Measurements from ENCODE around the gene GALNT16. TPM values are rescaled to one million over a fixed set of nuclear protein-coding genes. Genes with fewer than 3 reads are reported as not detected.
A peak's percentile ranks its signal among the peaks of the same experiment; 100 is the strongest.
"Not testable (repeated sequence)": the region's sequence is repeated elsewhere in the genome, so short reads cannot be mapped to it uniquely, and the experiment has no call there.

GALNT16 gene
- total RNA-seq = 4.1 TPM

DNA sequence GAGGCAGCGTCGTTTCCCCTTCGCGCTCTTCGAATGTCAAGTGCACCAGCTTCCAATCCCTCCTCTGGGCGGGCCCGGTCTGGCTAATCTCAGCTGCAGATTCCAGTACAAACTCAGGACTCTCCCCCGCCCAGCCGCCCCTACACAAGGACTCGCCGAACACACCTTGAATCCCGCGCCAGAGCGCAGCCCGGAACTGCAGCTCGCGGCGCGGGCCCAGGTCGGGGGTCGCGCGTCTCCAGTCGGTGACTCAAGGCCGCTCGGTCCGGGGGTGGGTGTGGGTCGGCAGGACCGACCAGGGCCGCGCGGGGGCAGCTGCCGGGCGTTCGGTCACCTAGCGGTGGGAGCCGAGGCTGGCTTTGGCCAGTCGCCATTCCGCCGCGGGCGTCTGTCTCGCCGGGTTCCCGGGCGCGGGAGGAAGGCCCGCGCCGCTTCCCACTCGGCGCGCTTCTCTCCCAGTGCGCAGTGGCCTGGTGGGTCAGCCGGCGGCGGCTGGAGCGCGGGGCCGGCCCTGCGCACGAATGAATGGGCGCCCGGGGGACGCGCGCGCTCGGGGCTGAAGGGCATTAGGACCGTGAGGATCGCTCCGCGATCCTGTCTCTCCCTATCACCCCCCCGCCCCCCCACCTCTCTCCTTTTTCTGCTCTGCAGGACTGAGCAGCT is at the start of gene GALNT16:
GALNT16 (plus strand) TSS at position 632 of the 663 bp plus-strand sequence. CDS start 133 bp downstream, outside the sequence.
- DNase-seq (ENCODE audit: low spot score) = no peak

DNA sequence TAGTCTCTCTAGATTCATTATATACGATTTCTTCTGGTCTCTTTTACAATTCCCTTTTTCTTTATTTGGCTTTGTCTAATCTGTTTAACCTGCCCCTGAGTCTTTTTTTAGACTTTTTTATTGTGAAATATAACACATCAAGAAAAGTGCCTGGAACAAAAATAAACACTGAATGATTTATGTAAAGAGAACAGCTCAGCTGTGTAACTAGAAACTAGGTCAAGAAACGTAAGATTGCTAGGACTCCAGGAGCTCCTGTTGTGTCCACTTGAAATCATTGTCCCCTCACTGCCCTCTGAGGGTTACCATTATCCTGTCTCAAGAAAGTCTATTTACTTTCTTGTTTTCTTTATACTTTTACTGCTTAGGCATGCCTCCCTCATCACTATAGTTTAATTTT is 45.6 kb upstream of the GALNT16 start:
- no peak for DNase-seq (ENCODE audit: low spot score)

DNA sequence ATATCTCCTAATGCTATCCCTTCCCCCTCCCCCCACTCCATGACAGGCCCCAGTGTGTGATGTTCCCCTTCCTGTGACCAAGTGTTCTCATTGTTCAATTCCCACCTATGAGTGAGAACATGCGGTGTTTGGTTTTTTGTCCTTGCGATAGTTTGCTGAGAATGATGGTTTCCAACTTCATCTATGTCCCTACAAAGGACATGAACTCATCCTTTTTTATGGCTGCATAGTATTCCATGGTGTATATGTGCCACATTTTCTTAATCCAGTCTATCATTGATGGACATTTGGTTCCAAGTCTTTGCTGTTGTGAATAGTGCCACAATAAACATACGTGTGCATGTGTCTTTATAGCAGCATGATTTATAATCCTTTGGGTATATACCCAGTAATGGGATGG is 42.3 kb upstream of the GALNT16 start:
- not testable (repeated sequence) for DNase-seq (ENCODE audit: low spot score)

DNA sequence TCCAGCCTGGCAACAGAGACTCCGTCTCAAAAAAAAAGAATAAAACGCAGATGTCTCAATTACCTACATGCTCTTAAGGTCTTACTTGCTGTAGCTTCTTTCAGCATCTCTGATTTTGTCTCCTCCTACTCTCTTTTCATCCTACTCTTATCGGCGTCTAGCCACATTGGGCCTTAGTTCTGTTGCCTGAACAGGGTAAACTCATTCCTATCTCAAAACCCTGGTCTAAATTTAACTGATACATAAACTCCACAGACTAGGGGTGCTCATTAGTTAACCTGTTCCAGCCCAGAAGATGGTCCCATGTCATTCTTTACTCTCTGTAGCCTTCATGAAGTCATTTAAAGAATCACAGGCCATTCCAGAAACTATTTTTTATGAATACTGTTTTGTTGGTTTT is 35.0 kb upstream of the GALNT16 start:
- no peak for DNase-seq (ENCODE audit: low spot score)

DNA sequence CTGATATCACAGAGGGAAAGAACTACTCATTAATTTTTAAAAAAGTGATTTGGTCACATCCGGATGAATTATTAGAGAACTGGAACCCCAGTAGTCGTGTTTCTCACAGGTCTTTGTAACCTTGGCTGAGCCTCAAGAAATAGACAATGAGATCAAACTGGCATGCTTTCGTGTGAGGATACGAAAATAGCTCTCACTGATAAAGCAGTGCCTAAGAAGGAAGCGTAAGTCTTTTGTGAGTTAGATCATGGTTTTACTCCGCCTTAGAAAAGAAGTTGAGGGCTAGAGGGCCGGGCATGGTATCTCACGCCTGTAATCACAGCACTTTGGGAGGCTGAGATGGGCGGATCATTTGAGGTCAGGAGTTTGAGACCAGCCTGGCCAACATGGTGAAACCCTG is 33.8 kb upstream of the GALNT16 start:
- DNase-seq (ENCODE audit: low spot score) = peak; percentile 40

DNA sequence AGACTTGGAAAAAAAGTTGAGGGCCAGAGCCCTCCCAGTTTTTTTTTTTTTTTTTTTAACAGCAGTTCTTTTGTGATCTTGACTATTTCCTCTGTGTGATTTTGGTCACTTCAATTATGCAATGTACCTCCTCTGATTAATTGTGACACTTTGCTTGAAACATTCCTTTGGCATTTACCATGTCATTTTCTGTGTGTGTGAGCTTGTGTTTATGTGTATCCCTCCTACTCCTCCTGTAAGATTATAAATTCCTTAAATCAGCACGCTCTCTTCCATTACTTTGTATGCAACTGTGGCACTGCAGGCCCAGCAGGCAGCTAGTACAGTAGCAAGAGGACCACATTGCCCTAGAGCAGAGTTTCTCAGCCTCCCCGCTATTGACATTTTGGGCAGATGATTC is 33.2 kb upstream of the GALNT16 start:
- DNase-seq (ENCODE audit: low spot score) = no peak

DNA sequence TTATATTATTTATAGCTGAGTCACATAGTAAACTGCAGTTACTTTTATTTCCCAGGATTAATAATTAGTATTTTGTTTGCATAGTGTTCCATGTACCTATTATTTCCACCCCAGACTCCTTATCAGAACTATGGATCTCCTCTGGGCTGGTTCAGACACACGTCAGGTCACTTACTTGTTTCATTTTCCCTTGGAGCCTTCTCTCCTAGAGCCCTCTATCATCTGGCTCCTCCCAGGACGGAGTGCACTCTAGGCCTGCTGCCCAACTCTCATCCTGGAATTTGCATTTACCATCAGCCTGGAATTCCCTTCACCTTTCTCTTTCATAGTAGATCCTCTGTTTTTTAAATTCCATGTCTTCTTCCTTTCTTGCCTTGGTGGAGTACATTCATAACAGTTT is 28.5 kb upstream of the GALNT16 start:
- peak; percentile 66 for DNase-seq (ENCODE audit: low spot score)

DNA sequence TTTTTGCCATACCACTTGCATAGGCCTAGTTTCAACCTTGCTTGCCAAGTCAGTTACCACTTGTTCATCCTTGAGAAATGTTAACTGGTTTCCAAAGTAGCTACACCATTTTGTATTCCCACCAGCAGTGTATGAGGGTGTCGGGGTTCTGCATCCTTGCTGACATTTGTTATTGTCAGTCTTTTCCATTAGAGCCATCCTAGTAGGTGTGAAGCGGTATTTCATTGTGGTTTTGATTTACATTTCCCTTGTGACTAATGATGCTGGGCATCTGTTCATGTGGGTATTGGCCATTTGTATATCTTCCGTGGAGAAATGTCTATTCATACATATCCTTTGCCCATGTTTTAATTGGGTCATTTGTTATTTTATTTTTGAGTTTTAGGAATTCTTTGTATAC is 27.6 kb upstream of the GALNT16 start:
- DNase-seq (ENCODE audit: low spot score) = no peak

DNA sequence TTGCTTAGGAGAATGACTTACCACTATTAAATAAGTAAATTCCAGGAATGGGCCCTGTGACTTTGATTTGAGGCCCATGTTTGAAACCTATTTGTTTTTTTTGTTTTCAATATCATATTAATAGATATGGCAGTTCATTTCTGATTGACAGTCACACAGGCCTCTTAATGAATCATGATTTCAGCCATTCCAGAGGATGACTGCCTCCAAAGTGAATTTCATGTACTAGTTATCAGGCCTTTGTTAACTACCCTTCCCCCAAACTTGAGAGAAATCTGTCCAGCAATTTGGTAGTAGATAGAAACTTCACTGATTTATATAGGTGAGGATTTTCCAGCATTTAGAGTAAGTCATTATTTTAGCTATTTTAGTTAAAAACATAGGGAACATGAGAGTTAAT is 25.9 kb upstream of the GALNT16 start:
- no peak for DNase-seq (ENCODE audit: low spot score)

DNA sequence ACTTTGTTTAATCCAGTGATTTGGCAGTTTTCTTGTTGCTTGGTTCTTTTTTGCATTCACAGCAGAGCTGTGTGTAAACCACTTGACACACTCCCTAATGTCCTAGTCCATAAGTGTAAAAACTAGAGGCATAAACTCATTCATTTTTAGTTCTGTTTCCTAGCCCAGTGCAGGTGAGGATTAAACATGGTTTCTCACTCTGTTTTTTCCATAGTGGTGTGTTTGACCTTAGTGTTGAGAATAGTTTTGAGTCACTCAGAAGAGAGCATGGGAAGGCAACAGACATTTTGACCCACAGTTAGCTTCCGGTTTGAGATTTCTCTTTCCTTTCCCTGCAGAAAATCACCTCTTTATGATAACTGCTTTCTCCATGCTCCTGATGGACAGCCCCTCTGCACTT is 24.2 kb upstream of the GALNT16 start:
- no peak for DNase-seq (ENCODE audit: low spot score)

DNA sequence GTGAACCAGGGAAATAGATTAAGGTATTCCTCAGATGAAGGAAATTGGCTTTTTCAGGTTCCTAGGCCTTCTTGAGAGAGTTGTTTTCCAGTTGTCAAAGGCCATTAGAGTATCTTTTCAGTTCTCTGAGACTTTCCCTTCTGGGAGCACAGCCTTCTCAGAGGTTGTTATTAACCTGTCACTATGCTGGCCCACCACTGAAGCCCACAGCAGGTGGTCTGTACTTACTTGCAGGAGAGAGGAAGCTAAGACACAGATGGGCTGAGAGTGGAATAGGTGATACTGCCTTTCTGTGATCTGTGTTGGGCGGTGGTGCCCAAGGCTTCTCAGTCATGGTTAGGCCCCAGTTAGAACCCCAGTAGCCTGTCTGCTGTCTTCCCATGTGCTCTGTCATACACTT is 22.8 kb upstream of the GALNT16 start:
- no peak for DNase-seq (ENCODE audit: low spot score)

DNA sequence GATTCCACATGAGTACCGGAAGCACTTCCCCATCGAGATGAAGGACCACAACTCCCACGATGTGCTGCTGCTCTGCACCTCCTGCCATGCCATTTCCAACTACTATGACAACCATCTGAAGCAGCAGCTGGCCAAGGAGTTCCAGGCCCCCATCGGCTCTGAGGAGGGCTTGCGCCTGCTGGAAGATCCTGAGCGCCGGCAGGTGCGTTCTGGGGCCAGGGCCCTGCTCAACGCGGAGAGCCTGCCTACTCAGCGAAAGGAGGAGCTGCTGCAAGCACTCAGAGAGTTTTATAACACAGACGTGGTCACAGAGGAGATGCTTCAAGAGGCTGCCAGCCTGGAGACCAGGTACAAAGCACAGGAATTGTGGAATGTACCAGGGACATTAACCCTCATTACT is 22.4 kb upstream of the GALNT16 start:
- no peak for DNase-seq (ENCODE audit: low spot score)

DNA sequence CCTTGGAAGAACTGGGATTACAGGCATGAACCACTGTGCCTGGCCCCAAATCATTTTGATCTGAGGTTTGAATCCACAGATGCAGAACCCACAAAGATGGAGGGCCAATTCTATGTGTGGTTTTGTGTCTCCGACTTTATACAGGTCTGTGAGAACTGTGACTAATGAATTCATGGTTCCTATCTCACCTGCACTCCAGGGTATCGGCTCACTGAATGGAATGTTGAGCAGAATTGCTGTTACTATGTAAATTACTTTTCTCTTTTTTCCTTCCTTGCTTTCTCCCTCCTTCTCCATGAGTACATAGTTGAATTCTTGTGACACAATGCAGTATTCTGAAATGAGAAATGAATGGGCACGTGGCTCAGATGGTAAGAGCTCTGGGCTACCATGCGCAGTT is 21.1 kb upstream of the GALNT16 start:
- no peak for DNase-seq (ENCODE audit: low spot score)

DNA sequence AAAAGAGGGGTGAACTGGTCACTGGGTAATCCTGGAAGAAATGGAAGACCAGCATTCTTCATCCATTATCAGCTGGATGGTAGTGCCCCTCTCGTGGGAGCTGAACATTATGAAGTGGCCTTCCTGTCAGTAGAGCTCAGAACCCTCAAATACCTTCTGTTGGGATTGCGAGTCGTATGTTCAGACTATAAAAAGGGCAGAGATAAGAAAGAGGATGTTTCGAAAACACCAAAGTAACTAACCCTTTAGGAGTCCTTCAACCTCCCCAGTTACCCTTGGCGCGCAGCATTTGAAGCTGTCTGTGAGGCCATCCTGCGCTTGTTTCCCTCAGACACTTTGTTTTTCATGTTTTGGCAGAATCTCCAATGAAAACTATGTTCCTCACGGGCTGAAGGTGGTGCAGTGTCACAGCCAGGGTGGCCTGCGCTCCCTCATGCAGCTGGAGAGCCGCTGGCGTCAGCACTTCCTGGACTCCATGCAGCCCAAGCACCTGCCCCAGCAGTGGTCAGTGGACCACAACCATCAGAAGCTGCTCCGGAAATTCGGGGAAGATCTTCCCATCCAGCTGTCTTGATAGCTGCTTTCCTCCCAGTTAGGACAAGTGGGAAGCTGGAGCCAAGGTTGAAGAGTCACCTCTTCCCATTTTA is 19.3 kb upstream of the GALNT16 start:
- DNase-seq (ENCODE audit: low spot score) = no peak

DNA sequence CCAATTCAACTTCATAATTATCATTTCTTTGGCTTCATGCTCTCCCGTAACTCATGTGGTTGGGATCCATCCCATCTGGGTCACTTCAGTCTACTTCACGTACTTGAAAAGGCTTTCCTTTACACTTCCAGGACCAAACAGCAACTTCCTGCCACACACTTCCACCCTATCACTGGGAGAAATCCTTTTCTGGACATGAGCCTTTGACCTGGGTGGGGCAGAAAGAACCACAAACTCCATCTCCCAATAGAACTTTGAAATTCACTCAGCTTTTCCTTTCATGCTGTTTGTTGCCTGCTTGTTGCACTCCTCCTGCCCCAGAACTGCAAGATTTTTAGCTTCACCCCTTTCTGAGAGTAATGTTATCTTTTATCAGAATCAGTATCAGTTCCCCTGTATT is 18.4 kb upstream of the GALNT16 start:
- DNase-seq (ENCODE audit: low spot score) = no peak

DNA sequence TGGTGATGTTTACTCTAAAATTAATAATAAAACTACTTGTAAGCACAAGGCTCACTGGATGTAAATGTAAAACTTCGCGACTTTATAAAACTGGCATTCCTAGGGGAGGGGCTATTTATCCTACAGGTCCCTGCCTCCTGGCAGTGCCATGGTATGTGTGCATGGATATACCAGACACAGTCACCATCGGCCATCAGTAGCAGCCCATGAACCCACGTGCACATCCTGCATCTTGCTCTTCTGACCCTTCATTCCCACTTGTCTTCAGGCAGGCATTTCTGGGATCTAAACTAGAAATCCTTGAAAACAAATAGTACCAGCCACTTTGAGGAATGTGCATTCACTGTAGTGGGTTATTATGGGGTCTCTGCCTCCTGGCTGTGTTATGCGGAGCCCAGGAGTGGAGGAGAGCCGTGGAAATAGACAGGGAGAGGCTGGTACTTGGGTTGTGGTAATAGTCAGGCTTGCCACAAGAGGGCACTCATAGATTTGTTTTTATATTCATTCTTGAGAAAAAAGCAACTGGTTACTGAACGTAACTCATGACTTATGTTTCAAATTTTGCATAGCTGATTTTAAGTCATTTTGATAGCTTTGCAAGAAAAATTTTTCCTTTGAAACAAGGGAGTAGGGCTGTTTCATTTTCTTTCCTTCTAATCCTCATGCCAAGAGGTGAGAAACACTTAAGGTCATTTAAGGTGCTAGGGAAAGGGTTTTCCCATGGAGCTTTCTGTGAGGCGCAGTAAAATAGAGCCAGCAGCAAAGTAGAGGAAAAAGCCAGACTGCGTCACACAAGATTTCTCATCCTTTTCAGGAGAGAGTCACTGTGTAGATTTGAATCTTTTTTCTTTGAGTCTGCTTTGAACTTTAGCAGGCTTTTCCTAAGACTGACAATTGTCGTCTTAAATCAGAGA is 17.4 kb upstream of the GALNT16 start:
- DNase-seq (ENCODE audit: low spot score) = peak; percentile 70

DNA sequence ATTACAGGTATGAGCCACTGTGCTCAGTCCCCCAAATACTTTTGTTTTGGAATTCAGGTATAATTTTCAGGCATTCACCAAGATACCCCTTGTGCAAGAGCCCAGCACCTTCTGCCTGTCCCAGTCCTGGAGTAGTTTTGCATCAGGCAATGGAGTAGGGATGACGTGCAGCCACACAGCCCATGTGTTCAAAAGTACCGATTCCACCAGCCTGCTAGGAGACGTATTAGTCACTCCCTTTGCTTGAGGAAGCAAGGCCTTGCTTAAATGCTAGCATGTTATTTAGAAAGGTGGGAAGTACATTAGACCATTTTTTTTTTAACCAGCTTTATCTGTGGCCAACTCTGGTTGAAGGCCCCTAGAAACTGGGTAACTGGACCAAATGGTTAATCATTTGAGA is 15.0 kb upstream of the GALNT16 start:
- DNase-seq (ENCODE audit: low spot score) = no peak

DNA sequence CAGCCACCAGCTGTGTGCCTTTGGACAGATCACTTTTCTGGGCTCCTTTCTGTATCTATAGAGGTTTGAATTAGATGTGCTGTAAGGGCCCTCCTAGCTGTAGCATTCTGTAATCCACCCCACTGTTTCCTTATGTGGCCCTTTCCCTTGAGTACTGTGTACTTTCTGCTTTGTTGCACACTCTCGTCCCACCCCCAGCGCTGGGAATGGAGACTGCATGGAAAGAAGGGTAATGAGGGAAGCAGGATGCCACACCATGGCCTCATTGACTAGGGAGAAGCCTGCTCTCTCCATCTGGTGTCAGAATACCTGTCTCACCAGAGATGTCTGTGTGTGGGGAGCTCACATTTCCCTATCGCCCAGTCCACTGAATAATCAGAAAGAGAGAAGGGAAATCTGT is 13.6 kb upstream of the GALNT16 start:
- no peak for DNase-seq (ENCODE audit: low spot score)

DNA sequence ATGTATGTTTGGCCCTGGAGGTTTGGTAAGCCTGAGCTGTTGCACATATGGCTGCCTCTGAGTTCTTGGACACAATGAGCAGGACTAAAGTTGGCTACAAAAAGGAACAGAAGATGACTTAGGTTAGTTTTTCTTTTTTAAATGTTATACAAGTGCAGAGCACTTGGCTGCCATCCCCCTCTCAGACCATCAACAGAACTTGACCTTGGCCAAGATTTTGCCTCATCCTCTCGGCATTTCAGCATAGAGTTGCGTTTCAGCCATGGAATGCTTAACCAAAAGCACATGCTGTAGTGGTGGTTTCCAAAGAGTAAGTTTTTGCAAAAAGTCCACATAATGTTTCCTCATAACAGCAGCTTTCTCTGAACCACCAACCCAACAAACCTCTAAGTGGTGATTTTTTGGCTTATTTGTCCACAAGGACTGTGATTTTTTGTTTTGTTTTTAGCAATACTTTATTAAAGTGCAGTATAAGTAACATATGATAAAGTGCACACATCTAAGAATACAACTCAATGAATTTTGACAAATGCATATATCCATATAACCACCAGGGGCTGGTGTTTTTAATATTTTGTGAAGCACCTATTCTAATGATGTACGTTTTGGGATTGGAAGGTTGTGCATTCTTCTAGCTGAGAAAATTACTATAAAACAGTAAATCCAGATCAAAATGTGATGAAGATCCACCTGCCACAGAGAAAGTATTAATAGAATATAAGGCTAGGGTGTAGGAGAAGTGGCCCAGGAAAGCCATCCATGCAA is 12.1 kb upstream of the GALNT16 start:
- DNase-seq (ENCODE audit: low spot score) = peak; percentile 74

DNA sequence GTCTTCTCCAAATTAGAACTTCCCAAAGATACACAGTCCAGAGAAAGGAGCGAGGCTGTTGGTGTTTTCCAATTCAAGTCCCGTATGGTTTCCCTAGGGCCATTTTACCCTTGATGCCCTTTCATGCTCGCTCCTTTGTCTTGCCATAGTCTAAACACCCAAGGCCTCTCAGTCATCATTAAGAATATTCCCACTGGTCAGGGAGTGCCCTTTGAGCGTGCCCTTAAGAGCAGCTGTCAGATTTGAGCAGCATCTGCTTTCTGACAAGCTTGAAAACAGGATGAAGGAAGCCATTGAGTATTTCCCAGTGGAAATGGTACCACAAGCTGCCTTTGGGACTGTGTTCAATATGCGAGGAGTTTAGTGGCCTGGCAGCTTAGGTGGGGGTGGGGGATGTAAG is 10.4 kb upstream of the GALNT16 start:
- DNase-seq (ENCODE audit: low spot score) = no peak

DNA sequence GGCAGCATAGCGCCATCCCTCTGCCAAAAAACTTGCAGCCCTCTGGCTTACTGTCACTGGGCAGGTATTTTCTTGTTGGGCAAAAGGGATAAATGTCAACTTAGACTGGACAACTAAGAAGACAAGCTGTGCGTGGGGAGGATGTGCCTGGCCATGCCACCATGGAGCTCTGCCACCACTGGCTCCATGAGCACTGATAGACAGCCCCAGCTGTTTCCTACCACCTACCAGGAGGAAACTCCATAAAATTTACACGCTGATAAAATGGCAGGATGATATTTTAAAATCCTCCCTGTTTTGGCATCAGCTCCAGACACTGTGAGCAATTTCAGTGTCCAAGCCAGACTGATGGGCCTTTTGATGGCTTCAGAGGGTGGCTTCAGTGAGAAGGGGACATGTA is 7.1 kb upstream of the GALNT16 start:
- DNase-seq (ENCODE audit: low spot score) = no peak

DNA sequence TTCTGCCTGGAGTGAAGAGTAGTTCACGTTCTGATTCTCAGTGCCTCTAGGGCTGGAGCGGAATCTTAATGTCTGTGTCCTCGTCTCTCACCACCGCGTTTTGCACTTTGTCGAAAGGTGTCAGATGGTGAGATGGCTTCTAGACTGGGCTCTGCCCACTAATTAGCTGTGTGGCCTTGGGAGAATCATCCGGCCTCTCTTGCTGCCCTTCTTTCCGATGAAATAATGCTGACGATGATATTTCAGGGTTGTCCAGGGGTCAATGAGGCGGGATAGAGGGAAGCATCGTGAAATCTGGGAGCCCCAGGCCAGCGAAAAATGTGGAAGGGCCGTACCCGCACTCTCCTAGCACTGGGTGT is 811 bp upstream of the GALNT16 start:
- no peak for DNase-seq (ENCODE audit: low spot score)

Data from mucosa of gallbladder (tissue), 1 donor.